ENCODE results near the gene INHBC.
A peak's percentile ranks its signal among the peaks of the same experiment; 100 is the strongest.
"Not testable (repeated sequence)": the region's sequence is repeated elsewhere in the genome, so short reads cannot be mapped to it uniquely, and the experiment has no call there.

Gene INHBC

GRCh38 chr12:57430112-57430930 is 4.3 kb upstream of the INHBC start:
- DNase-seq = peak; percentile 67 to 72

DNA sequence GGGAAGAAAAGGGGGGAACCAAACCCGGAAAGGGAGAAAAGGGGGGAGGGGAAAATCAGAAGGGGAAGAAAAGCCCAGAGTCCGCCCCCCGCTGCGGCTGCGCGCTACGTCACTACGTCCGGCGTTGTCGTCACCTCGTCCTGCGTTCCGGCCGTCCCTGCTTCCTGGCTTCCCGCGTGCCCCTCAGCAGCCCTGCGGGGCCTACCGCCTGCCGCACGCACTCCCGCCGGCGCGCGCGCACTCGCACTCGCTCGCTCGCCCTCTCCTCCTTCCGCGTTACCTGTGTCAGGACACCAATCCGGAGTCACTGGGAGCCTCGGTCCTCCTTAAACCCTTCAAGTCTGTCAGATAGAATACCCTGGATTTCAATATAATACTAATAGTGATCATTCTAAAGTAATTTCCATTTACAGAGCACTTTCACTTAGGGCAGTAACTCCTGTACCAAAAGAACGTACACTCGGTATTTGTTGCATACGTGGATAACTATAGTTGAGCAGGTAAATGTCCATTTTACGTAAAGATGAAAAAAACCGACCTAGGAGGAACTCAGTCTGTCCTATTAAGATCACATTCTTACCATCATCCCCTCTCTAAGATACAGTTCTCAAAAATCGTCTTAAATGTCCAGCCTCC is 3.5 kb upstream of the INHBC start, which contains the start of gene R3HDM2:
Gene R3HDM2, minus strand, starts transcription at position 113 of the 636 bp plus-strand sequence. CDS start 120,615 bp downstream, outside the sequence.
- peak; percentile 95 to 97 for DNase-seq

- DNase-seq = no peak
These were observed 2.9 kb upstream of the INHBC start for GRCh38 chr12:57431654-57432188.

DNA sequence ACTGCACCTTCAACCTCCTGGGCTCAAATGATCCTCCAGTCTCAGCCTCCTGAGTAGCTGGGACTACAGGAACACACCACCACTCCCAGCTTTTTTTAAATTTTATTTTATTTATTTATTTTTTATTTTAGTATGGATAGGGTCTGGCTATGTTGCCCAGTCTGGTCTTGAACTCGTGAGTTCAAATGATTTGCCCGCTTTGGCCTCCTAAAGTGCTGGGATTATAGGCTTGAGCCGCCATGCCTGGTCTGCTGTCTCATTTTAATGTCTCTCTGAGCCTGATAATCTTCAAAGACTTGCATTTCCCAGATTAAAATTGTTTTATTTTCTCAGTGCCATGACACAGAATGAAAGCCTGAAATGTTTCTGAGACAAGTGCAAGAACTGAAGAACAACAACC is 1.2 kb upstream of the INHBC start:
- no peak for DNase-seq

DNA sequence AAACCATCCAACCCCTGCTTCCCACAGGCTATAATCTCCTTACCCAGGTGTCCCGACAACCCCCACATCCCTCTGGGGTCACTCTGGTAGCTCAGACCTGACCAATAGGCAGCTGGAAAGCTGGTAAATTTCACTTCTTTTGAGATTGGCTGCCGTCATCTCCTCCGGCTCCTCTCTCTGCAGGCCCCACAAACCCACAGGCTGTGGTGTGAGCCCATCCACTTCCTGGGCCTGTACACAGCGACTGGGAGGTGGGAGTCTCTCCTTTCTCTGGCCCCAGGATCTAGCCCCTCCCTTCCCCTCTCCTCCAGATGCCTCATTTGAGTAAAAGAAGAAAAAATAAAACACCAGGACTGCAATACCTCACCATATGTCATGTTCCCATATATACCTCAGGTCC is 709 bp downstream of the INHBC start:
- peak in 1 of 2 experiments; percentile 25 for DNase-seq

- no peak for DNase-seq
These were observed 3.8 kb downstream of the INHBC start for GRCh38 chr12:57438400-57438799.

DNA sequence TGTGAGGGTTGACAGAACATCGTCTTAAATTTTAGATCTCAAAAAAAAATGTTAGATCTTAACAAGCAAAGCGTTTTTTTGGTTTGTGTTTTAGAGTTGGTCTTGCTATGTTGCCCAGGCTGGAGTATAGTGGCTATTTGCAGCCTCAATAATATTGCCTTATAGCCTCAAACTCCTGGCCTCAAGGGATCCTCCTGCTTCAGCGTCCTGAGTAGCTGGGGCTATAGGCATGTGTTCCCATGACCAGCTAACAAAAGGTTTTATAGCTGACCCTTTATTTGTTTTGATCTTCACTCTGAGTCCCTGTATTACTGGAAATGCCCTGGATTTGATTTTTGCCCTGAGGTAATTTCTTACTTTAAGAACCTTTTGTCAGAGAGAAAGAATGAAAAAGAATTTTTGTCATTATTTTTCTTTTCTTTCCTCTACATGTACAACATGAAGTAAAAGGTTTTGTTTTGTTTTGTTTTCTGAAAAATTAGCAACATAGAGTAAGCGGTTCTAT is 5.2 kb downstream of the INHBC start:
- no peak for DNase-seq

DNA sequence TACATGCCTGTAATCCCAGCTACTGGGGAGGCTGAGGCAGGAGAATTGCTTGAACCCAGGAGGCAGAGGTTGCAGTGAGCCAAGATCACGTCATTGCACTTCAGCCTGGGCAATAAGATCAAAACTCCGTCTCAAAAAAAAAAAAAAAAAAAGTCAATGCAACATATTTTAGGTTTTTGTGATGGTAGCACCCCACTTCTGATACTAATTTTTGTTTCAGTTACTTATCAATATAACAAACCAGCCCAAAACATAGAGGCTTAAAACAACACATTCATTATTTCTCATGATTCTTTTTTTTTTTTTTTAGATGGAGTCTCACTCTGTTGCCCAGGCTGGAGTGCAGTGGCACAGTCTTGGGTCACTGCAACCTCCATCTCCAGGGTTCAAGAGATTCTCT is 6.8 kb downstream of the INHBC start:
- not testable (repeated sequence) for DNase-seq

- no peak for DNase-seq
These were observed 7.4 kb downstream of the INHBC start for GRCh38 chr12:57441846-57442427.

- not testable (repeated sequence) for DNase-seq
These were observed 9.8 kb downstream of the INHBC start for GRCh38 chr12:57444337-57444736.

DNA sequence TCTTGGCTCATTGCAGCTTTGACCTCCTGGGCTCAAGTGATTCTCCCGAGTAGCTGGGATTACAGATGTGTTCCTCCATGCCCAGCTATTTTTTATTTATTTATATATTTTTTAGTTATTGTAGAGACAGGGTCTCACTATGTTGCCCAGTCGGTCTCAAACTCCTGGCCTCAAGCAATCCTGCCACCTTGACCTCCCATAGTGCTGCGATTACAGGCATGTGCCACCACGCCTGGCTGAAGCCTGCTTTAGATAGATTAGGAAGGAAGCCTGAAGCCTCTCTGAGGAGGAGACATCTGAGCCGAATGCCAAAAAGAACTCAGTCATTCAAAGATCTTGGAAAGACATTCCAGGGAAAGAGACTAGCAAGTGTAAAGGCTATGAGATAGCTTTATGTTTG is 10.2 kb downstream of the INHBC start:
- no peak for DNase-seq

GRCh38 chr12:57446292-57446960 is 11.8 kb downstream of the INHBC start:
- no peak for DNase-seq

DNA sequence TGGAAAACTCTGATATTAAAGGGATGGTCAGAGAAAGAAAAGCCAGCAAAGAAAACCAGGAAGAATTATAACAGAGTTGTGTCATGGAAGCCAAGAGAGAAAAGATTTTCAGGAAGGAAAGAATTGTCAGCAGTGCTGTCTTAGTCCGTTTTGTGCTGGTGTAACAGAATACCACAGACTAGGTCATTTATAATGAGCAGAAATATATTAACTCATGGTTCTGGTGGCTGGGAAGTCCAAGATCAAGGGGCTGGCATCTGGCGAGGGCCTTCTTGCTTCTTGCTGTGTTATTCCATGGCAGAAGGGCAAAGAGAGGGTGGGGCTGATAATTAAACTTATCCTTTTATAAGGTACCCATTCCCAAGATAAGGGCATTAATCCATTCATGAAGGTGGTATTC is 14.1 kb downstream of the INHBC start:
- DNase-seq = no peak

DNA sequence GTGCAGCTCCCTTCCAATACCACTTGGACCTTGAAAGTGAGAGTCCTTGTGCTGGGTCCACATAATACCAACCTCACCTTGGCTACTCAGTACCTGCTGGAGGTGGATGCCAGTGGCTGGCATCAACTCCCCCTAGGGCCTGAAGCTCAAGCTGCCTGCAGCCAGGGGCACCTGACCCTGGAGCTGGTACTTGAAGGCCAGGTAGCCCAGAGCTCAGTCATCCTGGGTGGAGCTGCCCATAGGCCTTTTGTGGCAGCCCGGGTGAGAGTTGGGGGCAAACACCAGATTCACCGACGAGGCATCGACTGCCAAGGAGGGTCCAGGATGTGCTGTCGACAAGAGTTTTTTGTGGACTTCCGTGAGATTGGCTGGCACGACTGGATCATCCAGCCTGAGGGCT is 14.8 kb downstream of the INHBC start:
- no peak for DNase-seq

DNA sequence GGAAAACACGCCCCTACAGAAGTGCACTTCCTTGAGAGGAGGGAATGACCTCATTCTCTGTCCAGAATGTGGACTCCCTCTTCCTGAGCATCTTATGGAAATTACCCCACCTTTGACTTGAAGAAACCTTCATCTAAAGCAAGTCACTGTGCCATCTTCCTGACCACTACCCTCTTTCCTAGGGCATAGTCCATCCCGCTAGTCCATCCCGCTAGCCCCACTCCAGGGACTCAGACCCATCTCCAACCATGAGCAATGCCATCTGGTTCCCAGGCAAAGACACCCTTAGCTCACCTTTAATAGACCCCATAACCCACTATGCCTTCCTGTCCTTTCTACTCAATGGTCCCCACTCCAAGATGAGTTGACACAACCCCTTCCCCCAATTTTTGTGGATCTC is 15.5 kb downstream of the INHBC start:
- no peak for DNase-seq

- no peak for DNase-seq
These were observed 16.7 kb downstream of the INHBC start for GRCh38 chr12:57451233-57451778.

DNA sequence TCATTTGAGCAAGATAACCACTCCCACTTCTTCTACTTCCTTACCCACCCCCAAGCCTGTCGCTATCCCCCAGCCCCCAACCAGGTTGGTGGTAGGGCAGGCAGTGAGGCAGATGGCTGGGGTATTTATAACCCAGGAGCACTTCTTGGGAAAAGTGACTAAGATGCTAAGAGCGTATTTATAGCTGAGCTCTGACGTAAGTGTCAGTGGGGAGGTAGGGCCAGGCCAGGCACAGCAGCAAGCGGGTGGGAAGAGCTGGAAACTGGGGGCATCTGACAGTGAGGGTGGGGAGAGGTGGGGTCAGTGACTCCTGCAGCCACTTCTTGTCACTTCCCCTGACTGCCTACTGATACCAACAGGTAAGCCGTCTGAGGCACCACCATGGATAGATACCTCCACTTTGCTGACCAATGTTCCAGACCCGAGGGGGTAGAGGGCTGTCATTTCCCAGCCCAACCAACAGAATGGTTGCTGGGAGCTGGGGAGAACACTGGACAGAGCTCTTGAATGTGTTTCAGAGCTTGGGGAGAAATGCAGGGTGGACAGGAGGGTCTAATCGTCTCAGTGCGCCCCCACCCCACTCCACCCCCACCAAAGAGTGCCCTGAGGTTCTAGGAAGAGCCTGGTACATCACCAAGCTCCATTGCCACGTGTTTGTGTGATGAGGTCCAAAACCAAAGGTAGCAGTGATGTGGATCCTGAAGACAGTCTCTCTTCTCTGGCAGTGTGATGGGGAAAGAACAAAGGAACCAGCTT is 17.8 kb downstream of the INHBC start:
- peak in 1 of 2 experiments; percentile 53 for DNase-seq

- DNase-seq = peak; percentile 76 to 81
These were observed 18.4 kb downstream of the INHBC start for GRCh38 chr12:57452937-57453509.

DNA sequence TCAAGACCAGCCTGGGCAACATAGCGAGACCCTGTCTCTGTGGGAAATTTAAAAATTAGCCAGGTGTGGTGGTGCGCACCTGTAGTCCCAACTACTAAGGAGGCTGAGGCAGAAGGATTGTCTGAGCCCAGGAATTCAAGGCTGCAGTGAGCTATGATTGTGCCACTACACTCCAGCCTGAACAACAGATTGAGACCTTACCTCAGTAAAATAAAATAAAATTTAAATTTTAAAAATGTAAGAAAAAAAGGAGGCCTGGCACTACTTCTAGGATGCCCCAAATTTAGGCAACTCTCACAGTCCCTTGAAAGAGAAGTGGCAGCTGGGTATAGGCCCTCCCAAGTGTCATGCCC is 19.6 kb downstream of the INHBC start:
- DNase-seq = no peak

DNA sequence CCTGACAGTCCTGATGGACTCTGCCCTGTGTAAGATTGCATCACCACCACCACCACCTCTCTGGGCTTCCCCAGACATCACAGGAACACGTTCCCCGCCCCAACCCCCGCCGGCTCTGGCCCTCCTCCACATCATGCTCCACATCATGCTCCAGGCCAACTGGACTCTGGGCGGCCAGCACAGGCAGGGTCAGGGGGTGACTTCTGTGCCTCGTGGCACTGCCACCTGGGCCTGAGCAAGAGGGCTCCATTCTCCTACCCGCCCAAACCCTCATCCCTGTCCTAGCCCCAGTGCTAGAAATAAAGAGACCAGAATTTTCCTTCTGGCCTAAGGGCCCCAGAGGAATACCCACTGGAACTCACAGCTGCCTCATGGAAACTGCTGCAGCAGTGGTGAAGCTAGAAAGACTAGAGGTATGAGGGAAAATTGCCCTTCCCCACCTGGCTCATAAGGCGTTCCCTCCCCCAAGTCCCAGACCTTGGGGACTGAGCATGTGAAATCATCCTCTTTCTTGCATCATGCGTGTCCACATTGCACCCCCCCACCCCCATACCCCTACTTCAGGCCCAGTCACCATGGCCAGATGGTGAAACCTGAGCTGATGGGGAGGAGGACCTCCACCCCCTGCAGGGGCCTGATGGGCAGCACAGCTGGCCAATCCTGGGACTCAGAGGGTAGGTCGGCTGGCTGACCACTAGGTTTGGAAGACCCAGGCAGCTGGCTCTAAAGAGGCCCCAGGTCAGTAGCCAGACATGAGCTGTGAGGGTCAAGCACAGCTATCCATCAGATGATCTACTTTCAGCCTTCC is 20.2 kb downstream of the INHBC start, which contains the start of gene INHBE:
Gene INHBE, plus strand, starts transcription at position 742 of the 808 bp plus-strand sequence. CDS start 230 bp downstream, outside the sequence.
- no peak for DNase-seq
